ENCODE measurements around the gene GRIK4.
"Not testable (repeated sequence)": the region's sequence is repeated elsewhere in the genome, so short reads cannot be mapped to it uniquely, and the experiment has no call there.

Gene GRIK4

DNA sequence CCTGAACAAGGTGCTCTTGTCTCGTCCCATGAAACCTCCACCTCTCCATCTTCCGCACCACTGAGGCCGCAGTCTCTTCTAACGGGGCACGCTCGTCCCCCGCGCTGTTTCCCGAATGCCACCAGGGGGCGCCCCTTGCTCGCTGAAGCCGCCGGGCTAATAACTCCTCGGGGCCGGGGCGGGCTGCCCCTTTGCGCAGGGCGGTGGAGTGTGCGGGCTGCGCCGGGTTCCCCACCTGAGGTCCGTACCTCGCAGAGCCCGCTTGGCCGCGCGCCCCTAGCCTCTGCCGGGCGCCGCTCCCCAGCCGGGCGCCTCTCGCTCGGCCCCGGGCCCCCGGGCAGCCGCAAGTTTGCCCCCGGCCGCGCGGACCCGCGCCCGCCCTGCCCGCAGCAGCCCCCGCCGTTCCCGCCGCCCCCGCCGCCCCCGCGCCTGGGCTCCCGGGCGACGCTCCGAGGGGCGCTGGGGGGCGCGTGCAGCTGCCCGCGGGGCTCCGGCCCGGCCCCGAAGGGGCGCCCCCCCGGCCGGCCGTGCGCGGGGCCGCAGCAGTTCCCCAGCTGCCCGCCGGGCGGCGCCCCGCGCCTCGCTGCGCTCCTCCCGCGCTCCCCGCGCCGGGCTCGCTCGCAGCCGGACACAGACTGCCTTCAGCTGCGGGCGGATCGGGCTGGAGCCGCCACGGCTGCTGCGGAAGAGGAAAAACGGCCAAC lies at the start of gene GRIK4:
Gene GRIK4 (plus strand): TSS at position 633 of the 704 bp plus-strand sequence. CDS start 148,571 bp downstream, outside the sequence.
- peak; percentile 47 to 53 for DNase-seq

DNA sequence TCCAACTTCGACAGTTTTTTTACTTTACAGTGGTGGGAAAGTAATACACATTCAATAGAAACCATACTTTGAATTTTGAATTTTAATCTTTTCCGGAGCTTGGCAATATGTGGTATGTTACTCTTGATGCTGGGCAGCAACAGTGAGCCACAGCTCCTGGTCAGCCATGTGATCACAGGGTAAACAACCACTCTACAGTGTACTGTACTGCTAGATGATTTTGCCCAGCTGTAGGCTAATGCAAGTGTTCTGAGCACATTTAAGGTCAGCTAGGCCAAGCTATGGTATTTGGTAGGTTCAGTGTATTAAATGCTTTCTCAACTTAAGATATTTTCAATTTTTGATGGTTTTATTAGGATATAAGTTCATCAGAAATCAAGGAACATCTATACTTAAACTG lies 48.7 kb upstream of the GRIK4 start:
- DNase-seq: no peak

DNA sequence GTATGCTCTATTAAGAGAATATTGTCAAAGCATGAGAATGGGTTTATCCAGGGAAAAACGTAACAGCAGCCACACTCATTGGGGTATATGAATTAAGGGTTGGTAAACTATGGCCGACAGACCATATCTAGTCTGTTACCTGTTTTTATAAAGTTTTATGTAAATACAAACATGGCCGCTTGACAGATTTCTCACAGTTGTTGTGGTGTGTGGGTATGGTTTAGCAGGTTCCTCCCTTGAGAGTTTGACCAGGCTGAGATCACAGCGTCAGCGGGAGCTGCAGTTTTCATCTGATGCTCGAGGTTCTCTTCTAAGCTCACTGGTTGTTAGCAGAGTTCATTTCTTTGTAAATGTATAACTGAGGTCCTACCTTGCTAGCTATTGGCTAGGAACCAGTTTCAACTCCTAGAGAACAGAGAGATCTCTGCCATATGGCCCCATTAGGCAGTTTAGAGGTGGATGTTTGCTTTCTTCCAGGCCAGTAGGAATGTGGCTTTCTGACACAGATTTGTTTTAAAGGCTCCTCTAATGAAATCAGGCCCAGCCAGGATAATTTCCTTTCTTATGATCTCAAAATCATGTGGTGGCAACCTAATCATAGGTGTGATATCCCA lies 45.5 kb upstream of the GRIK4 start:
- DNase-seq: no peak

DNA sequence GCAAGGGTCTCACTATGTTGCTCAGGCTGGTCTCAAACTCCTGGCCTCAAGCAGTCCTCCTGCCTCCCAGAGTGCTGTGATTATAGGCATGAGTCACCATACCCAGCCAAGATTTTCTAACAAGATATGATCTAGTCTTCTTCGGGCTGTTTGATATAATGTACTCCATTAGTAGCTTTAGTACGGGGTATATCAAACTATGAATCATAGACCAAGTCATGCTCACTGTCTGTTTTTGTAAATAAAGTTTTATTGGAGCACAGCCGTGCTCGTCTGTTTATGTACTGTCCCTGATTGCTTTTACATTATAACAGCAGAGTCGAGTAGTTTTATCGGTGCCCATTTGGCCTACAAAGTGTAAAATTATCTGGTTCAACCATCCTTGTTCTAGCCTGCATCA lies 43.9 kb upstream of the GRIK4 start:
- no peak for DNase-seq

GRCh38 chr11:120471131-120471530 lies 40.4 kb upstream of the GRIK4 start:
- DNase-seq: no peak

DNA sequence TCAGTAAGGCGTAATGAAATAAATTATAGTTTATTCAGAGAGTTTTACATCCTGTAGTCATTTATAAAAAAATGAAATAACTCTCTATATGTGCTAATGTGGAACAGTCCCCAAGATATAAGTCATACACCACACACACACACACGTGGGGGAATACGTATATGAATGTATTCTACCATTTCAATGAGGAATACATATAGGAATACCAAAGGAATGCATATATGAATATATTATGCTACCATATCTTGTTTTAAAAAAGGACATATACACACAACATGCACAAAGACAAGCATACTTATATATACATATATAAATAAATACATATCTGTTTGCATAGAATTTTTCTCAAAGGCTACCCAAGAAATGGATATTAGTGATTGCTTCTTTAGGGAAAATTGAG lies 39.6 kb upstream of the GRIK4 start:
- no peak for DNase-seq

DNA sequence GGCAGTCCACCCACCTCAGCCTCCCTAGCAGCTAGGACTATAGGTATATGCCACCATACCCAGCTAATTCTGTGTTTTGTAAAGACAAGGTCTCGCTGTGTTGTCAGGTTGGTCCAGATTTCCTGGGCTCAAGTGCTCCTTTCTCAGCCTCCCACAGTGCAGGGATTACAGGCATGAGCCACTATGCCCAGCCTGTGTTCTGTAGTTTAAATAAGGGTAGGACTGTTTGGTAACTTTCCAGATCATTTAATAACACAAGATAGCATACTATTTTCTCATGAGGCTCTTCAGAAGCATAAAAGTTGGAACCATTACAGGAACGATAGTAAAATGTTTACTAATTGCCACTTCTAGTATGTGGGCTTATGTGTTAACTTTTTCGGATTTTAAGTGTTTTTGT lies 38.0 kb upstream of the GRIK4 start:
- no peak for DNase-seq

DNA sequence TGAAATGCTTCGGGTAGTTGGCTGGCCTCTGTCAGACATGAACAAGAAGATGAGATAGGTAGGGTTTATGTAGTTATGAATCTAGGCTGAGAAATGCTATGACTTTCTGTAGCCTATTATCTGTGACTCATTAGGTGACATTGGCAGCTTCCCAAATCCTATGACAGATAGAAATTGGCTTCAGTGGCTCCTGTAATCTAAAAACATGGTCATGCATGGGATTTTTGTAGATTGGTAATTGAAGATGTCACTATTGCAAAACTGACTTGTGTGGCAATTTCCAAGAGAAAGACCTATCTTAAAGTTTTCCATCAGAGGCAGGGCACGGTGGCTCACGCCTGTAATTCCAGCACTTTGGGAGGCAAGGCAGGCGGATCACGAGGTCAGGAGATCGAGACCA lies 29.4 kb upstream of the GRIK4 start:
- no peak for DNase-seq

GRCh38 chr11:120484722-120485121 lies 26.8 kb upstream of the GRIK4 start:
- DNase-seq: no peak

DNA sequence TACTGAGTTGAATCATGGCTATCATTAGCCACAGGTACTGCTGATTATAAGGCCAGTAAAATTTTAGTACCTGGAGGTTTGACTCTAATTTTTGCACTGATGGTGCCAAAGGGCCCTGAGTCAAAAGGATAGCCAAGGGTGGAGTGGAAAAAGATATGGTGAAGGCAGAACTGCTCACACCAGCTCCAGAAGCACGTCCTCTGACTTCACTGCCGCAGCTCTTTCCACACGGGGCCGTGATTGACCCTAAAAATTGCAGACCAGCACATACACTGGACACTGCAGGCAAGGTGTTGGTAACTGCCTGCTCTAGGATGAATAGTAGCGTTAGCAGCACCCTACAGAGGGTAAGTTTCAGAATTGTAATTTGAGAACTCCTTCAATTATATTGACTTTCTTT lies 25.4 kb upstream of the GRIK4 start:
- DNase-seq: no peak

- no peak for DNase-seq
Observed at GRCh38 chr11:120489799-120490198, 21.7 kb upstream of the GRIK4 start.

DNA sequence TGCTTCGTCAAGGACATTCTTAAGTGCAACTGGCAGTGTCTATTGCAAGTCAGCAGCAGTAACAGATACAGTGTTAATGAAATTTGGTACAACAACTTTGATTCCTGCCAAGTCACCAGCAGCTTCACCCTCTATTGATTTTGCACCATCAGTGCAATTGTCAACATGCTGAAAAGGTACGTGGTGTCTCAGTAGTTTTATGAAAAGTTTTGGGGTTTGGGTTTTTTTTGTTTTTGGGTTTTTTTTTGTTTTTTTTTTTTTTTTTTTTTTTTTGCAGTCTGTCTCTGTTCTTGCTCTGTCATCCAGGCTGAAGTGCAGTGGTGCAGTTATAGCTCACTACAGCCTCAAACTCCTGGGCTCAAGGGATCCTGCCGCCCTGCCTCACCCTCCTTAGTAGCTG lies 19.1 kb upstream of the GRIK4 start:
- DNase-seq: no peak

DNA sequence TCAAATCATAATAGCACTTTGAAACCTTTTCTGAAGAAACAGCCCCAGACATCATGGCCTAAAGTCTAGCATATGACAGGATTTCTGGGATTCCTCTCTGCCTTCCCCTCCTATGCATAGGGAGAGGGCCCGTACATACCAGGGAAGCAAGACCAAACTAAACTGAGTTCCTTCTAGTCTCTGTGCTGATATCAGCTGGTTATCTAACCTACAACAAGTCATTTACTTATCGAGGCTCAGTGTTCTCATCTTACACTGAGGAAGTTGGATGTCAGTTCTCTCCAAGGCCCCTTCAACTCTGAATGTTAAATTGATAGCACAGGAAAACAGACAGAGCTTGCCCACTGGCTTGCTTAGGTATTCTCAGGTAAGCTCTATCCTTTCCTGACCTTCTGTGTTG lies 17.0 kb upstream of the GRIK4 start:
- DNase-seq: no peak

DNA sequence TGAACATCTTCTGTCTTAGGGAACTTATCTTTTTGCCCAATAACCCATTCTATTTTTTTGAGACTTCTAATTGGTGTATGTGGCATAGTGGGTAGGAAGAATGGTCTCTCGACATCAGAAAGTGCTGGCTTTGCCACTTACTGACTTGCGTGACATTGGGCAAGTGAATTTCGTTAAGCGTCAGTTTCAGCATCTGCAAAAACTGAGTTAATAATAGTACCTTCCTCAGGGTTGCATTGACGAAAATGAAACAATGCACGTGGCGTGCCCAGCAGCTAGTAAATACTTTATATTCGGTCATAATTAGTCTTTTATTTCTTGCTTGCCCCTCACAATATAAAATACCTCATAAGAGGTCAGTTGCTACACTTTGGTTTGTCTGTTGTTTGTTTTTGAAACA lies 12.5 kb upstream of the GRIK4 start:
- DNase-seq: no peak

DNA sequence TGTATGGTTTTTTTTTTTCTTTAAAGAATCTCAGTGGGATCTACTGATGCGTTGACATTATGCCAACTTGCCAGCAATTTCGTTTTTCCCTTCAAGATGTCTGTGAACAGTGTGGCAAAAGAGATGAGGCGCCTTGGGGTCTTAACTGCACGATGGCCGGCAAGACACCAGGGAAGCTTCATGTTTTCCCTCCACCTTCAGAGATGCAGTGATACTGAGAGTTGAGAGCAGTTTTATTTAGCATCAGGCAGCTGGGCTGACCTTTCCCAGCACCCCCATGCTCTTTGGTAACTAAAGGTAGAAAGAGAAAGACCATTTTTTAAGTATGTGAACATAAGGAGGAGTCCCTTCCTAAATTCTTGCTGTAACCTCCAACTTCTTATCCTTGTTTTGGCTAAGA lies 11.7 kb upstream of the GRIK4 start:
- no peak for DNase-seq

- DNase-seq: no peak
Observed at GRCh38 chr11:120500414-120501071, 11.0 kb upstream of the GRIK4 start.

DNA sequence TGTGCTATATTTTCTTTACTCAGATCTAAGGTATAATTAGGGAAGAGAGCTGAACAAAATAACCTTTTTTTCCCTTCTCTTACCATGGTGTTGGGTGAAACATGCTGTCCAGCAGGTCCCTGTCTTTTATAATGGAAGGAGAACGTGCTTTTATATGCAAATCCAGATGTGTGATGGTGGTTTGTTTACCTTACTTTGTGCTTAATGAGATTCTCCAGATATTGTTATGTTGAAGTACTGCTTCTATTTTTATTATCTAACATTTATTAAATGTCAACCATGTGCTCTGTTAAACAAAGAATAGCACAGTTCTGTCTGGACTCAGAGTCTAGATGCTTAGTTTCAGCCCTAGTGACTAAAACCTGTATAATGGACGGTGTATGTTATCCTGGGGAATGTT lies 10.1 kb upstream of the GRIK4 start:
- no peak for DNase-seq

- DNase-seq: no peak
Observed at GRCh38 chr11:120501976-120502755, 9.4 kb upstream of the GRIK4 start.

DNA sequence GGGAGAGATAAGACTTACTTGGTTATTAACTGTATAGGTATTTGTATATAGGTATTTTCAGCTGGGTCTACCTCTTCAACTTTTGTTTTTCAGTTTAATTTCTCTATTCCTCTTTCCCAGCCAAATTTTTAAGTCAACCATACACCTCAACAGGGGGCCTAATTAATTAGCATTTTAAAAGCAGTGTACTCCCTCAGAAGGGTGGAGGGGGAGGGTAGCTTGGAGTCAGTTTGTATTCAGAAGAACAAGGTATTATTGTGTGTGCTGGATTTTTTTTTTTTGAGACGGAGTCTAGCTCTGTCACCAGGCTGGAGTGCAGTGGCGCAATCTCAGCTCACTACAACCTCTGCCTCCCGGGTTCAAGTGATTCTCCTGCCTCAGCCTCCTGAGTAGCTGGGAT lies 8.0 kb upstream of the GRIK4 start:
- DNase-seq: not testable (repeated sequence)

DNA sequence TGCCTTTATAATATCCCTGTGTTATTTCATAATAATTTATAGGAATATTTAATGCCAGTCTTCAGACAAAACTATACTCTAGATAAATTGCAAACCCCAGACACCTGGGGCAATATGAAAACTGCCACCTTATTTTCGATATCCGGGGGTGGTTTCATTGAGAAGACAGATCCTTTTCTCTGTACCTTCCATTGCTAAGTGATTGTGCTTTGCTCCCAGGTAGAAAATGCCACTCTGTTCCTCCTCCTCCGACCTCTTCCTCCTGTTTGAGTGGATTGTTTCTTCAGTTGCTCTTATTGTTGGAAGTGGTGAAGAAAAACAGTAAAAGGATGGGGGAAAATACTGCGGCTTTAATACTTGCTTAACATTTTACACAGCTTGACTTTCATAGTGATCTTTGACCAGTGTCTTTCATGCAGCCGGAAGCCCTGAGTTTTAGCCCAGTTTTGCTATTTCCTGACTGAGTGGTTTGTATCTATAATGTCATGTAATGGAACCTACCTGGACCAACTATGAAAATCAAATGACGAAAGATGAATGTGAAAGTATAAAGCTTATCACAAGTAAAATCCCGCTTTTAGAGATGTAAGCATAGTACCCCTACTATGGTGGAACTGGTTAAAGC lies 5.6 kb upstream of the GRIK4 start:
- DNase-seq: no peak

DNA sequence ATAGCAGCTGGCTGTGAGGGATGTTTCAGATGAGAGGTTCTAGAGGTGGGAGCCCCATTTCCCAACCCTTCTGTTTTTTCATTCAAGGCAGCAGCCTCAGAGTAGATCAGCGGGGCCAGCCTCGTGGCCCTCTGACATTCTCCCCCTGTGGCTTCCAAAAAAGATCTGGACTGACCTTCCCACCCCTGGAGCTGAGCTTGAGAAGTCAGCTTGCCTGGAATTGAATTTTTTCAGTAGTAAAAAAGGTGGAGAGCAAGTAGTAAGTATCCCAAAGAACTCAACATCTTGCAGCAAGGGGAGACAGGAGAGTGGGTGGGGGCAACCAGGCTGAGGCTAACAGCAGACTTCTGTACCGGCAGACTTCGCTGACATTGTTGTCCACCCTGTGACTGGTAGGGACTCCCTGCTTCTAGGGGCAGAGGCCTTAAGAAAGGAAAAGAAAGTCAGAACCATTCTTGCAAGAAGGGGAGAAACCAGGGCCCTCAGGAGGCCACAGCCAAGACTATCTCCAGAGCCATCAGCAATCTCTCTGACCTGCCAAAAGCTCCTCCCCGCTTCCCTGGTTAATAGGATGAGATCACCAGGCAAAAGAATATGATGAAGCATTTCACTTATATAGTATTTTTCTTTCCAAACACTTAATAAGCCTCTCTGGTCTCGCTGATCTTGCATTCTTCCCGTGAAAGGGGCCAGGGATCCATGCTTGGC lies 2.0 kb upstream of the GRIK4 start:
- DNase-seq: no peak

DNA sequence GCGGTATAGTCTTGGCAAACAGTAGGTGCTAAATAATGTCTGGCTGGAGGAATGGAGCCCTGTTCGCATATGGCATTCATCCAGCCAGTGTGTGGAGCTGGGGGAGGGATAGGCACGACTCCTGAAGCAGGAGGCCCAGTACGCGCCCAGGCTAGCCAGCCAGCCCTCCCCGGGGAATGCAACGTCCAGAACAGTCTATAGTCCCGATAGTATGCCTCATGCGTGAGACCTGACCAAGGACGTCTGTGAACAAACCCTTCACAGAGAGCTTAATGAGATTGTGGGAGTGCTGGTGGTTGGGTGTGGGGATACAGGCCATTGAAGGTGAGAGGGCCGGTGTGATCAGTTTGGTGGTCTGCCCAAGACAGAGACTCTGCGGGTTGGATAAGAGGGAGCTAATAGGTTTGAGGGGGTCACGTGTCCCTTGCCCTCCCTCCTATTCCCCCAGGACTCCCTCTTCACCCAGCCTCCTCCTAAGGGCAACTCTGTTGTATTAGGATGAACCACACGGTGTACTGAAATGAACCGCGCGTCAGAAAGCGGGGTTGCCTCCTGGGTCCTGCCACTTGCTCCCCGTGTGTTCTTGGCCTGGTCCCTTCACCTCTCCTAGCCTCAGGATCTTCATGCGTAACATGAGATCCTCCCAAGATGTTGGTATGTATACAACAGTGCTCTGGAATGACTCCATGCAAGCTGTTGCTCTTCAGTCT lies 987 bp upstream of the GRIK4 start:
- DNase-seq: no peak

All from bone marrow (tissue), 2 donors.